Measurements from ENCODE around the gene NHSL1.

DNA sequence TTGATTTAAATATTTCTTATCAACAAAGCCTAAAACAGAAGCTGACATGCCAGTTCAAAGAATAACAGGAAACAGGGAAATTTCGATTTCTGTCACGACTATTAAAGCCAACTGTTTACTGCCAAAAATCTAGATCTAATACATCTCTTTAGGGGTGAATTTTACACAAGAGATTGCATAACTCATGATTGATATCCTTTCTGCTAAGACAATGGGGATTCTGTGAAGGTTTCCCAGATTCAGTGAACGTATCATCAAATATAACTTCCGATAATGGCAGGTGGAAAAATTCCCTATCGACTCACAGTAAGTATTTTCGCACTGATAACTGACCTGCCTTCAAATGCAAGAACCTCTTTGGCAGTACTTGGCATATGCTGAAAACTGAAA lies 42.9 kb downstream of the NHSL1 start:
- no peak for TF ChIP-seq CSRNP3 (CRISPR knock-in tag; IDR thresholded peaks at IDR 0.05)
- TF ChIP-seq, protein P1, sequence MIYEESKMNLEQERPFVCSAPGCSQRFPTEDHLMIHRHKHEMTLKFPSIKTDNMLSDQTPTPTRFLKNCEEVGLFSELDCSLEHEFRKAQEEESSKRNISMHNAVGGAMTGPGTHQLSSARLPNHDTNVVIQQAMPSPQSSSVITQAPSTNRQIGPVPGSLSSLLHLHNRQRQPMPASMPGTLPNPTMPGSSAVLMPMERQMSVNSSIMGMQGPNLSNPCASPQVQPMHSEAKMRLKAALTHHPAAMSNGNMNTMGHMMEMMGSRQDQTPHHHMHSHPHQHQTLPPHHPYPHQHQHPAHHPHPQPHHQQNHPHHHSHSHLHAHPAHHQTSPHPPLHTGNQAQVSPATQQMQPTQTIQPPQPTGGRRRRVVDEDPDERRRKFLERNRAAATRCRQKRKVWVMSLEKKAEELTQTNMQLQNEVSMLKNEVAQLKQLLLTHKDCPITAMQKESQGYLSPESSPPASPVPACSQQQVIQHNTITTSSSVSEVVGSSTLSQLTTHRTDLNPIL (CRISPR knock-in tag; IDR thresholded peaks at IDR 0.05; ENCODE audit: low read depth), result no peak
- TF ChIP-seq ZFP3 (CRISPR knock-in tag; IDR thresholded peaks at IDR 0.05), result no peak
- no peak for TF ChIP-seq ESRRG (CRISPR knock-in tag; IDR thresholded peaks at IDR 0.05)
- TF ChIP-seq RARB (CRISPR knock-in tag; IDR thresholded peaks at IDR 0.05), result no peak
- no peak for TF ChIP-seq ZFP30 (CRISPR knock-in tag; IDR thresholded peaks at IDR 0.05)
- no peak for TF ChIP-seq PATZ1 (CRISPR knock-in tag; IDR thresholded peaks at IDR 0.05; ENCODE audit: borderline replicate concordance)
- no peak for TF ChIP-seq SNAI2 (CRISPR knock-in tag; IDR thresholded peaks at IDR 0.05)
- no peak for TF ChIP-seq ARNTL (CRISPR knock-in tag; IDR thresholded peaks at IDR 0.05; ENCODE audit: borderline replicate concordance, low read depth)
- no peak for TF ChIP-seq ISL1 (CRISPR knock-in tag; IDR thresholded peaks at IDR 0.05)
- no peak for TF ChIP-seq POU6F1 (CRISPR knock-in tag; IDR thresholded peaks at IDR 0.05; ENCODE audit: borderline replicate concordance, low read depth)

Measured in SK-N-SH treated with all-trans-retinoic acid at 6 μM for 48 hours (cell line).